ENCODE measurements around the gene CAVIN2. TPM values are rescaled to one million over a fixed set of nuclear protein-coding genes. Genes with fewer than 3 reads are reported as not detected.

CAVIN2 gene
- total RNA-seq, 1 donor from 2014 or later, result 3.7 TPM

DNA sequence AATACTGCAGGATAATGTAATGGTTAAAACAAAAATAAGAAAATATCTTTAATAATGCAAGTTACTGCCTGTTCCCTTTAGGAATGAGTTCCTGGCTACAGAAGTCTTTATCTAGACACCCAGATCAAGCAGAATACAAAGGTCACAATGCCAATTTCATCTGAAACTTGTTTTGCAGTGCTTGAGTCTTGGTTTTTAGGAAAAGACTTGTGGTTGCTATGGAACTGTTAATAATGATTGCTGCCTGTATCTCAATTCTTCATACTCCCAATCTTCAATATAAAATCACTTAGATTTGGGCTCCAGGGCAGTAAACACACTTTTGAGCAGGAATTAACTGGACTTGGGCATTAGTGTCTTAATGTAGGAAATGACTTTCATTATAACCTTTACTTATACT lies 14.2 kb downstream of the CAVIN2 start:
- no peak overlapping the region for H3K4me3 ChIP-seq (ENCODE audit: low read depth, low read length)
- TF ChIP-seq, protein P1, sequence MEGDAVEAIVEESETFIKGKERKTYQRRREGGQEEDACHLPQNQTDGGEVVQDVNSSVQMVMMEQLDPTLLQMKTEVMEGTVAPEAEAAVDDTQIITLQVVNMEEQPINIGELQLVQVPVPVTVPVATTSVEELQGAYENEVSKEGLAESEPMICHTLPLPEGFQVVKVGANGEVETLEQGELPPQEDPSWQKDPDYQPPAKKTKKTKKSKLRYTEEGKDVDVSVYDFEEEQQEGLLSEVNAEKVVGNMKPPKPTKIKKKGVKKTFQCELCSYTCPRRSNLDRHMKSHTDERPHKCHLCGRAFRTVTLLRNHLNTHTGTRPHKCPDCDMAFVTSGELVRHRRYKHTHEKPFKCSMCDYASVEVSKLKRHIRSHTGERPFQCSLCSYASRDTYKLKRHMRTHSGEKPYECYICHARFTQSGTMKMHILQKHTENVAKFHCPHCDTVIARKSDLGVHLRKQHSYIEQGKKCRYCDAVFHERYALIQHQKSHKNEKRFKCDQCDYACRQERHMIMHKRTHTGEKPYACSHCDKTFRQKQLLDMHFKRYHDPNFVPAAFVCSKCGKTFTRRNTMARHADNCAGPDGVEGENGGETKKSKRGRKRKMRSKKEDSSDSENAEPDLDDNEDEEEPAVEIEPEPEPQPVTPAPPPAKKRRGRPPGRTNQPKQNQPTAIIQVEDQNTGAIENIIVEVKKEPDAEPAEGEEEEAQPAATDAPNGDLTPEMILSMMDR (IDR thresholded peaks at IDR 0.05; ENCODE audit: insufficient read depth, low read length, severe bottlenecking), result no peak
- FAIRE-seq (no peak), DNase-seq (ENCODE audit: low read depth) (no peak)
- H3K27me3 ChIP-seq (ENCODE audit: control insufficient read depth, insufficient read depth, low read length), result no peaks in the 10 kb centered on the region
- peaks cover 2% of the 10 kb centered on the region for H3K36me3 ChIP-seq (ENCODE audit: control insufficient read depth, insufficient read depth, low read length)

DNA sequence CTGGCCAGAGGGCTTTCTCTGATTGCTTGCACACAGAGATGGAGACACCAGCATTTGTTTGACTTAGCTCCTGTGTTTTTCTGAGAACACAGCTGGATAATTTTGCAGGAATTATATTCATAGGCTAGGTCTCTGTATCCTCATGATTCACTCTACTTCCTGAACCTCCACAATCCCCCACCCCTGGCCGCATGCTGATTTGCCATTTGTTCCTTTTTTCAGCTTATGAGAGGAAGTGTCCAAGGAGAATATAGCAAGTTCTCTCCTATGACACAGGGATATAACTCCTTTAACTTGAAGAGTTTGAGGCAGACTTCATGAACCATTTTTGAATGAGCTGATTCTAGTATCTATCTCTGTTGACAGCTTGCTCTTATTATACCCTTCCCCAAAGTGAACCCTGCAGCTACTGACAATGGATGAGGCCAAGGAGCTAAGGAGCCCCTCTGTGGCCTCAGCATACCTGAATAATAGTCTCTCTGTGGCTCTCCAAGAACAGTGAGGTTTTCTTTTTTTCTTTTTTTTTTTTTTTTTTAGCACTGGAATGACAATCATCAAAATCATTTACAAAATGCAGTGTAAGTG lies 15.4 kb downstream of the CAVIN2 start:
- H3K27me3 ChIP-seq (ENCODE audit: control insufficient read depth, insufficient read depth, low read length), result no peaks in the 10 kb centered on the region
- no peak for FAIRE-seq
- H3K36me3 ChIP-seq (ENCODE audit: control insufficient read depth, insufficient read depth, low read length), result peaks cover 2% of the 10 kb centered on the region
- no peak overlapping the region for H3K4me3 ChIP-seq (ENCODE audit: low read depth, low read length)
- DNase-seq (ENCODE audit: low read depth), result no peak
- TF ChIP-seq, protein P1 (IDR thresholded peaks at IDR 0.05; ENCODE audit: insufficient read depth, low read length, severe bottlenecking), result no peak

DNA sequence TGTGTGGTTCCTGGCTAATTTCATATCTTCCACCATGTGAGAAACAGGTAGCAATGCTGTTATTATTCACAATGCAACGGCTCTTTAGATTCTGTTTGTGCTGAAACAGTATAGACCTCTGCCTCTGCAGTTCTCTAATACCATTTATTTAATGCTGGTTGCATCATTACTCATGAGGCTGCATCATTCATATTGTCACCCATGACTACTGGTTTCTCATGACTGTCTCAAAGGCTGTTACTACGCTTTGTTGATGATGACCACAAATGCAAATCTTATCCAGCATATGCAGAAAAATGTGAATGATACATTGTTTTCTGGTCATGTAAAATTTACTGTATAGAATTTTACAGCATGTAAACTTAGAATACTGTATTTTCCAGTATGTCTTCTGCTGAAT lies 22.5 kb downstream of the CAVIN2 start:
- DNase-seq (ENCODE audit: low read depth), result peak; percentile 46
- TF ChIP-seq, protein P1 (IDR thresholded peaks at IDR 0.05; ENCODE audit: insufficient read depth, low read length, severe bottlenecking), result no peak
- Histone ChIP-seq H3K36me3 (ENCODE audit: control insufficient read depth, insufficient read depth, low read length) (no peaks in the 10 kb centered on the region), H3K27me3 (ENCODE audit: control insufficient read depth, insufficient read depth, low read length) (no peaks in the 10 kb centered on the region), H3K4me3 (ENCODE audit: low read depth, low read length) (no peak overlapping the region)
- FAIRE-seq, result no peak

DNA sequence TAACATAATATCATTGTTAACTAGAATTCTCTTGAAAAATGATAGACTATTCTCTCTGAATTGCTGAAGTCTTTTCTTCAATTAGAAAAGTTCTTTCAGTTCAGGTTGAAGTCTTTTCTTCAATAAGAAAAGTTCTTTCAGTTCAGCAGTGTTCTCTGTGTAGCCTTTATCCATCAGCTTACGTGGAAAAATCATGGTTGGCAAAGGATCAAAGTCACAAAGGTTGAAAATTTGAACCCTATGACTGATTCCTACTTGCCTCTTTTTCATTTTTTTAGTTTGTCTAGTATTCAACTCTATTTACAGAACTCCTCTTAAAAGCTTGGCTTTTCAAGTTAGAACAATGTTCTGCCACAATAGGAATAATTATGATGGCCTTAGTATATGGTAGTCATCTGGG lies 25.8 kb downstream of the CAVIN2 start:
- FAIRE-seq (no peak), DNase-seq (ENCODE audit: low read depth) (no peak)
- H3K27me3 ChIP-seq (ENCODE audit: control insufficient read depth, insufficient read depth, low read length), result no peaks in the 10 kb centered on the region
- no peak overlapping the region for H3K4me3 ChIP-seq (ENCODE audit: low read depth, low read length)
- TF ChIP-seq, protein P1 (IDR thresholded peaks at IDR 0.05; ENCODE audit: insufficient read depth, low read length, severe bottlenecking), result no peak
- no peaks in the 10 kb centered on the region for H3K36me3 ChIP-seq (ENCODE audit: control insufficient read depth, insufficient read depth, low read length)

DNA sequence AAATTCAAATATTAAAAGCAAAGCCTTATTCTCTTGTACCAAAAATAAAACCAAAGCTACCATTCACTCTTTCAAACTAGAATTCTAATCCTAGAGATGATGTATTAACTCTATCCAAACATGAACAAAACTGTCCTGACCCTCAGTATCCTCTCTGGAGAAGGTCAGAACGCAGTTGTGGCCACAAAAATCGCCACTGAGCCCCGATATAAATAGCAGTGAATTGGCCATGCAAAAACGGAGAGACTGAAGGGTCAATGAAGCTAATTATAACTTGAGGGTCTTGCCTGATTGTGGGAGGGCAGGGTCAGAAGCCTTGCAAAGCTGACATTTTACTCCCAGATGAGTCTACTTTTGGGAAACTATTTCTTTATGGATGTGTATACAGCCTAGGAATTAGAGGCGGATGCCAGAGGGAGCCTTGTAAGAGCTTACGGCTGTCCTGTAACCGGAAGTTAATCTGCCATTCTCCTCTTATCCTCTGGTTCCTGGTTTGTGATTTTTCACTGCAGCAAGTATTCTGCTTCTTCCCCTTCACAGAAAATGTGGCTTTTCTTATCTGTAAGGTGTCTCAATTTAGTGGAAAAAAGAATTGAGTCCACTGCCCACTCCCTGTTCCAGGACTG lies 28.1 kb downstream of the CAVIN2 start:
- H3K27me3 ChIP-seq (ENCODE audit: control insufficient read depth, insufficient read depth, low read length), result no peaks in the 10 kb centered on the region
- TF ChIP-seq, protein P1 (IDR thresholded peaks at IDR 0.05; ENCODE audit: insufficient read depth, low read length, severe bottlenecking), result no peak
- FAIRE-seq (no peak), DNase-seq (ENCODE audit: low read depth) (no peak)
- H3K36me3 ChIP-seq (ENCODE audit: control insufficient read depth, insufficient read depth, low read length), result no peaks in the 10 kb centered on the region
- H3K4me3 ChIP-seq (ENCODE audit: low read depth, low read length), result no peak overlapping the region

DNA sequence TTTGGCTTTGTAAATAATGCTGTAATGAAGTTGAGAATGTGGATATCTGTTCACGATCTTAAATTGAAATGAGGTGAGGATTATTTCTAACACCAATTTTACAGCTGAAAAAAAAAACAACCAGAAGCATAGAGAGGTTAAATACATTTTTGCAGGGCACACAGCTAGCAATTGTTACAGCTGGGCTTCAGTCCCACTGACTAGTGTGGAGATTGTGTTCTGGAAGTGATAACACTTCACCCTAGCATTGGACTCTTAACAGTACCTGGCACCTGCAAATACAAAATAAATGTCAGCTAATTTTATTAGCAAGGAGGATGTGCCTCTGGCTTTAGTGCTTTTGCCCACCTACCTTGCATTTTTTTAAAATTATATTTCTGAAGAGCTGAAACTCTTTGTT lies 28.8 kb downstream of the CAVIN2 start:
- Histone ChIP-seq H3K4me3 (ENCODE audit: low read depth, low read length) (no peak overlapping the region), H3K27me3 (ENCODE audit: control insufficient read depth, insufficient read depth, low read length) (no peaks in the 10 kb centered on the region), H3K36me3 (ENCODE audit: control insufficient read depth, insufficient read depth, low read length) (no peaks in the 10 kb centered on the region)
- FAIRE-seq (no peak), DNase-seq (ENCODE audit: low read depth) (no peak)
- TF ChIP-seq, protein P1 (IDR thresholded peaks at IDR 0.05; ENCODE audit: insufficient read depth, low read length, severe bottlenecking), result no peak

Measured in bronchial epithelial cell (primary cell).